Superior temporal gyrus (tissue), 1 donor: ENCODE measurements around the gene C10orf62.
"Not testable (repeated sequence)": the region's sequence is repeated elsewhere in the genome, so short reads cannot be mapped to it uniquely, and the experiment has no call there.

ENCODE experiments used
- DNase-seq: peaks from one replicate; pipeline ENCODE4 v3.0.0-alpha.2; 2016; ENCODE audit errors: extremely low spot score

The C10orf62 gene

GRCh38 chr10:97564776-97565175 is 24.7 kb upstream of the C10orf62 start:
- no peak for DNase-seq

- DNase-seq, result no peak
These were observed 23.1 kb upstream of the C10orf62 start for GRCh38 chr10:97566336-97566996.

- DNase-seq, result no peak
These were observed 21.6 kb upstream of the C10orf62 start for GRCh38 chr10:97567891-97568290.

- DNase-seq, result no peak
These were observed 19.3 kb upstream of the C10orf62 start for GRCh38 chr10:97570146-97570788.

- DNase-seq, result no peak
These were observed 18.6 kb upstream of the C10orf62 start for GRCh38 chr10:97570789-97571471.

- no peak for DNase-seq
These were observed 17.9 kb upstream of the C10orf62 start for GRCh38 chr10:97571622-97572021.

- DNase-seq, result peak; percentile 85
These were observed 17.1 kb upstream of the C10orf62 start, which contains the start of gene ANKRD2 for GRCh38 chr10:97572214-97572989. Gene ANKRD2 (plus strand): TSS chr10:97572779. CDS start chr10:97572789, 10 bp downstream.

GRCh38 chr10:97573021-97573420 is 16.5 kb upstream of the C10orf62 start:
- DNase-seq, result no peak

- no peak for DNase-seq
These were observed 15.8 kb upstream of the C10orf62 start for GRCh38 chr10:97573672-97574071.

- DNase-seq, result no peak
These were observed 15.0 kb upstream of the C10orf62 start for GRCh38 chr10:97574374-97575126.

GRCh38 chr10:97575127-97575668 is 14.3 kb upstream of the C10orf62 start:
- no peak for DNase-seq

- not testable (repeated sequence) for DNase-seq
These were observed 13.0 kb upstream of the C10orf62 start for GRCh38 chr10:97576487-97576886.

GRCh38 chr10:97577701-97578100 is 11.8 kb upstream of the C10orf62 start:
- no peak for DNase-seq

- no peak for DNase-seq
These were observed 11.2 kb upstream of the C10orf62 start for GRCh38 chr10:97578171-97578844.

GRCh38 chr10:97580421-97581367 is 8.8 kb upstream of the C10orf62 start:
- no peak for DNase-seq

GRCh38 chr10:97582169-97582568 is 7.4 kb upstream of the C10orf62 start:
- no peak for DNase-seq

- no peak for DNase-seq
These were observed 6.0 kb upstream of the C10orf62 start for GRCh38 chr10:97583476-97583875.

- peak; percentile 90 for DNase-seq
These were observed 5.3 kb upstream of the C10orf62 start, which contains the start of gene HOGA1 for GRCh38 chr10:97584060-97584797. Gene HOGA1 (plus strand): TSS chr10:97584389. CDS start chr10:97584704, 315 bp downstream.
